Fibroblast of lung (primary cell): ENCODE measurements around the gene CUL3.

ENCODE experiments used
- CTCF ChIP-seq, 2 donors: IDR thresholded peaks in 1 of 2; conservative IDR thresholded peaks in 1 of 2; 1 replicate in 1 of 2; 2 replicates in 1 of 2; pipeline ENCODE4 v1.5.1; 2011 to 2012; ENCODE audit warnings: low read length in 2 of 2, control low read depth in 1 of 2, inconsistent platforms in 1 of 2, low read depth in 1 of 2, mild to moderate bottlenecking in 1 of 2
- EZH2 ChIP-seq: IDR thresholded peaks from 2 replicates; pipeline ENCODE4 v1.5.1; 2012; ENCODE audit warnings: low read length, control low read depth, mild to moderate bottlenecking; ENCODE audit errors: missing control alignments

- no peak for TF ChIP-seq CTCF (conservative IDR thresholded peaks at IDR 0.05 in 1 of 2, IDR thresholded peaks at IDR 0.05 in 1 of 2; ENCODE audit: low read depth in 1 of 2, low read length in 2 of 2)
- TF ChIP-seq EZH2 = no peak
These were observed 14.7 kb downstream of the CUL3 start for GRCh38 chr2:224570328-224570993.
